Renal cortex interstitium (tissue), 15 donors: ENCODE results near the gene TBATA. TPM values are rescaled to one million over a fixed set of nuclear protein-coding genes. Genes with fewer than 3 reads are reported as not detected.
A peak's percentile ranks its signal among the peaks of the same experiment; 100 is the strongest.

Experiments
- DNase-seq, 11 donors: peaks; one replicate each; pipeline ENCODE4 v3.0.0-alpha.2; 2013; ENCODE audit warnings: low read depth in 9 of 11, low spot score in 4 of 11; ENCODE audit errors: extremely low read depth in 1 of 11
- long read RNA-seq, 16 experiments: transcript quantifications; one replicate each; lab custom pipeline, GENCODE V29; 2026
- polyA plus RNA-seq, 3 donors: library from polyadenylated mRNA; unstranded; fragments of 120-200 nt; gene quantifications; one replicate each; pipeline ENCODE4 v1.2.1, GENCODE V29; 2013; ENCODE audit not compliant: insufficient read length in 3 of 3

TBATA gene
- polyA plus RNA-seq, result not detected
- long read RNA-seq, donor 1, result 0 reads
- long read RNA-seq, donor 2, result 0 reads
- long read RNA-seq, donor 3, result 0 reads
- long read RNA-seq, donor 4, result 0 reads
- long read RNA-seq, donor 5, result 0 reads
- long read RNA-seq, donor 6, result 0 reads
- long read RNA-seq, donor 7, result 0 reads
- long read RNA-seq, donor 8, result 0 reads
- long read RNA-seq, donor 9, result 0 reads
- long read RNA-seq, donor 10, result 0 reads
- long read RNA-seq, donor 11, result 0 reads
- long read RNA-seq, donor 12, result 0 reads
- long read RNA-seq, donor 13, result 0 reads
- long read RNA-seq, donor 14, result 0 reads
- long read RNA-seq, donor 15, result 0 reads
- long read RNA-seq, donor 16, result 0 reads

- DNase-seq, result no peak
Measured at GRCh38 chr10:70785190-70785589, at the start of gene TBATA. Gene TBATA (minus strand): TSS chr10:70785377. CDS start chr10:70783379, 1,998 bp downstream.

- DNase-seq, result no peak
Measured at GRCh38 chr10:70834441-70835151, 49.4 kb upstream of the TBATA start.

GRCh38 chr10:70834021-70834420 lies 48.8 kb upstream of the TBATA start:
- DNase-seq, result no peak

- no peak for DNase-seq
Measured at GRCh38 chr10:70833601-70834000, 48.4 kb upstream of the TBATA start.

GRCh38 chr10:70832852-70833528 lies 47.8 kb upstream of the TBATA start:
- DNase-seq, result no peak

- DNase-seq, result no peak
Measured at GRCh38 chr10:70832221-70832620, 47.0 kb upstream of the TBATA start.

GRCh38 chr10:70830164-70830563 lies 45.0 kb upstream of the TBATA start:
- no peak for DNase-seq

GRCh38 chr10:70829543-70829942 lies 44.4 kb upstream of the TBATA start:
- DNase-seq, result no peak

- no peak for DNase-seq
Measured at GRCh38 chr10:70828923-70829322, 43.7 kb upstream of the TBATA start.

GRCh38 chr10:70827086-70827757 lies 42.0 kb upstream of the TBATA start:
- no peak for DNase-seq

GRCh38 chr10:70822076-70822820 lies 37.1 kb upstream of the TBATA start:
- DNase-seq, result no peak

GRCh38 chr10:70820976-70821750 lies 36.0 kb upstream of the TBATA start:
- DNase-seq, result no peak

- DNase-seq, result peak; percentile 70 to 88 (median 78)
Measured at GRCh38 chr10:70816220-70816894, 31.2 kb upstream of the TBATA start.

- DNase-seq, result peak; percentile 64 to 83 (median 76)
Measured at GRCh38 chr10:70815504-70816219, 30.5 kb upstream of the TBATA start, which contains the start of gene SGPL1. Gene SGPL1 (plus strand): TSS chr10:70815948. CDS start chr10:70816854, 906 bp downstream.

- DNase-seq, result no peak
Measured at GRCh38 chr10:70814126-70814525, 28.9 kb upstream of the TBATA start.

- peak in 1 of 11 donors; percentile 18 for DNase-seq
Measured at GRCh38 chr10:70812814-70813213, 27.6 kb upstream of the TBATA start.

- DNase-seq, result no peak
Measured at GRCh38 chr10:70811881-70812280, 26.7 kb upstream of the TBATA start.
